ENCODE measurements around the gene NPAS2.

Gene NPAS2

GRCh38 chr2:100887713-100888495 is 68.0 kb downstream of the NPAS2 start:
- DNase-seq (ENCODE audit: low read depth) = no peak
- H3K4me3 ChIP-seq (ENCODE audit: low read length) = no peak overlapping the region
- no peak for TF ChIP-seq CTCF (conservative IDR thresholded peaks at IDR 0.05; ENCODE audit: low read length)

- no peak for DNase-seq (ENCODE audit: low read depth)
- TF ChIP-seq CTCF (conservative IDR thresholded peaks at IDR 0.05; ENCODE audit: low read length) = no peak
- H3K4me3 ChIP-seq (ENCODE audit: low read length) = no peak overlapping the region
Observed at GRCh38 chr2:100888601-100889000, 68.7 kb downstream of the NPAS2 start.

GRCh38 chr2:100889286-100889685 is 69.3 kb downstream of the NPAS2 start:
- TF ChIP-seq CTCF (conservative IDR thresholded peaks at IDR 0.05; ENCODE audit: low read length) = no peak
- H3K4me3 ChIP-seq (ENCODE audit: low read length) = no peak overlapping the region
- no peak for DNase-seq (ENCODE audit: low read depth)

- no peak for TF ChIP-seq CTCF (conservative IDR thresholded peaks at IDR 0.05; ENCODE audit: low read length)
- H3K4me3 ChIP-seq (ENCODE audit: low read length) = no peak overlapping the region
- peak; percentile 62 for DNase-seq (ENCODE audit: low read depth)
Observed at GRCh38 chr2:100891906-100892642, 72.1 kb downstream of the NPAS2 start.

- peak; percentile 17 for DNase-seq (ENCODE audit: low read depth)
- no peak for TF ChIP-seq CTCF (conservative IDR thresholded peaks at IDR 0.05; ENCODE audit: low read length)
- no peak overlapping the region for H3K4me3 ChIP-seq (ENCODE audit: low read length)
Observed at GRCh38 chr2:100893392-100894104, 73.6 kb downstream of the NPAS2 start.

- TF ChIP-seq CTCF (conservative IDR thresholded peaks at IDR 0.05; ENCODE audit: low read length) = no peak
- H3K4me3 ChIP-seq (ENCODE audit: low read length) = no peak overlapping the region
Observed at GRCh38 chr2:100894105-100894795, 74.3 kb downstream of the NPAS2 start.

More at GRCh38 chr2:100894105-100894795, 74.3 kb downstream of the NPAS2 start:
- no peak for DNase-seq (ENCODE audit: low read depth)

Measured in AG10803 (cell line).